Measurements from ENCODE around the gene ST3GAL4. TPM values are rescaled to one million over a fixed set of nuclear protein-coding genes. Genes with fewer than 3 reads are reported as not detected.

ST3GAL4 gene
- total RNA-seq, 1 donor from 2014 or later = 8.8 TPM

DNA sequence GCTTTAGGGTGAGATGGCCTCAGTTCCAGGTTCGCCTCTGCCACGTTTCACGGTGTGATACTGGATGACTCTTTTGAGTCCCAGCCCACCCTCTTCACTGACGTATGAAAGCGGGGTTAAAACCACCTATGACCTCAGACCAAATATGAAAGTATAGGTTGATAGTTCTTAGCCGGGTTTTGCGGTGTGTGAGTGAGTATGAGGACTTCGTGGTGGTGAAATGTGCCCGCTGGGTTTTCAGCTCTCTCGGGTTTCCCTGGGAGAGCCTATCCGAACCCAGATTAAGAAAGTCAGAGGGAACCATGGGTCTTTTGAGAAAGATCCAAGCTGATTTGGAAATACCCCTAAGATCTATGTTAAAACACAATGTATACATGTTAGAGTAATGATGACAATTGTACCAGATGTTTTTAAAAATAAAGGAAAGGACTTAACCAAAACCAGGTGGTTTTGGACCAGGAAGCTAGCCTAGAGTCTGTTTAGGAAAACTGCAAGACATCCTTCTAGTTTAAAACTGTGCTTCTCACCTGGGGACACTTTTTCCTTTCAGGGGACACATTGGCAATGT is 25.8 kb upstream of the ST3GAL4 start:
- H3K9me3 Mint-ChIP-seq (ENCODE audit: low read depth) = no peaks in the 10 kb centered on the region
- no peak overlapping the region for H3K27ac Mint-ChIP-seq

DNA sequence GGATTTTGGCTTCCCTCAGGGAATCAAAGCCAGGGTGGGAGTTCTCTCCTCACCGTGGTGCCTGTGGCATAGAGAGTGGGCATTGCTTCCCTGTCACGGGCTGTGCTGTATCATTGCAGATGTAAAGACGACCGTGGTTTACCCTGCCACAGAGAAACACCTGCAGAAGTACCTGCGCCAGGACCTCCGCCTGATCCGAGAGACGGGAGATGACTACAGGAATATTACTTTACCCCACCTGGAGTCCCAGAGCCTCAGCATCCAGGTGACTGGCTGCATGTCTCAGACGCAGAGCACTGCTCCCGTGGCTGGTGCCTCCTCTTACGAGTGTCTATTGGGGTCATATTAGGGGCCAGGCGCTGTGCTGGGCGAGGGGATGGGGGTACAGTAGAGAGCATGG is 24.2 kb upstream of the ST3GAL4 start:
- H3K36me3 Mint-ChIP-seq (ENCODE audit: insufficient read depth) = peaks cover 6% of the 10 kb centered on the region
- H3K27me3 Mint-ChIP-seq = no peaks in the 10 kb centered on the region
- H3K4me3 Mint-ChIP-seq (ENCODE audit: low read depth) = no peak overlapping the region
- no peak overlapping the region for H3K27ac Mint-ChIP-seq
- DNase-seq (ENCODE audit: low spot score, unreplicated experiment) = no peak
- peaks cover 19% of the 10 kb centered on the region for H3K4me1 Mint-ChIP-seq (ENCODE audit: low read depth)
- TF ChIP-seq, protein P1, sequence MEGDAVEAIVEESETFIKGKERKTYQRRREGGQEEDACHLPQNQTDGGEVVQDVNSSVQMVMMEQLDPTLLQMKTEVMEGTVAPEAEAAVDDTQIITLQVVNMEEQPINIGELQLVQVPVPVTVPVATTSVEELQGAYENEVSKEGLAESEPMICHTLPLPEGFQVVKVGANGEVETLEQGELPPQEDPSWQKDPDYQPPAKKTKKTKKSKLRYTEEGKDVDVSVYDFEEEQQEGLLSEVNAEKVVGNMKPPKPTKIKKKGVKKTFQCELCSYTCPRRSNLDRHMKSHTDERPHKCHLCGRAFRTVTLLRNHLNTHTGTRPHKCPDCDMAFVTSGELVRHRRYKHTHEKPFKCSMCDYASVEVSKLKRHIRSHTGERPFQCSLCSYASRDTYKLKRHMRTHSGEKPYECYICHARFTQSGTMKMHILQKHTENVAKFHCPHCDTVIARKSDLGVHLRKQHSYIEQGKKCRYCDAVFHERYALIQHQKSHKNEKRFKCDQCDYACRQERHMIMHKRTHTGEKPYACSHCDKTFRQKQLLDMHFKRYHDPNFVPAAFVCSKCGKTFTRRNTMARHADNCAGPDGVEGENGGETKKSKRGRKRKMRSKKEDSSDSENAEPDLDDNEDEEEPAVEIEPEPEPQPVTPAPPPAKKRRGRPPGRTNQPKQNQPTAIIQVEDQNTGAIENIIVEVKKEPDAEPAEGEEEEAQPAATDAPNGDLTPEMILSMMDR (IDR thresholded peaks at IDR 0.05; ENCODE audit: unreplicated experiment) = no peak
- H3K9me3 Mint-ChIP-seq (ENCODE audit: low read depth) = no peaks in the 10 kb centered on the region

More for the DNA sequence above, 25.8 kb upstream of the ST3GAL4 start:
- no peak overlapping the region for H3K4me3 Mint-ChIP-seq (ENCODE audit: low read depth)
- H3K36me3 Mint-ChIP-seq (ENCODE audit: insufficient read depth) = peaks cover 3% of the 10 kb centered on the region
- TF ChIP-seq, protein P1 (IDR thresholded peaks at IDR 0.05; ENCODE audit: unreplicated experiment) = no peak
- DNase-seq (ENCODE audit: low spot score, unreplicated experiment) = no peak
- H3K27me3 Mint-ChIP-seq = no peaks in the 10 kb centered on the region
- peaks cover 19% of the 10 kb centered on the region for H3K4me1 Mint-ChIP-seq (ENCODE audit: low read depth)

DNA sequence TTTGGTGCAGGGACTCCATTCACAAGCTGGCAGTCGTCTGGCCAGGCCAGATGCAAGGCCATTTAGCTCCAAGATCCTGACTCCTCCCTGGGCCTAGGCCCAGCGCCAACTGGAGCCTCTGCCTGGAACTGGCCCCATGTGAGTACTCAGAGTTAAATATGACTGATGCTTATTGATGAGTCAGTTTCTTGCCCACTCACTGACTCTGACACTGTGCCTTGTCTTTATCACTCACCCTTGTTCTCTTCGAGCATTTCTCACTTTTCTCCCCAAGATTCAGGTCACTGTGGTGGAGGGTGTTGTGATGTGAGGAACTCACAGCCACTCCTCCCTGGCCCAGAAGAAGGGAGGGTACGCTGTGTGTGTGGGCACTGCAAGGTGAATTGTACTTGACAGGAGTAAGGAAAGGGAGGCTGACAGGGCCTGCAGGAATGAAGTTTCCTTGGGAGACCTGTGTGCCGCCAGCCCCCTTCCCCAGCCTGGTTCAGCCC is 23.2 kb upstream of the ST3GAL4 start:
- Mint-ChIP-seq H3K27ac (no peak overlapping the region), H3K9me3 (ENCODE audit: low read depth) (no peaks in the 10 kb centered on the region), H3K4me3 (ENCODE audit: low read depth) (no peak overlapping the region), H3K4me1 (ENCODE audit: low read depth) (peaks cover 20% of the 10 kb centered on the region), H3K27me3 (no peaks in the 10 kb centered on the region), H3K36me3 (ENCODE audit: insufficient read depth) (peaks cover 6% of the 10 kb centered on the region)
- DNase-seq (ENCODE audit: low spot score, unreplicated experiment) = no peak
- TF ChIP-seq, protein P1 (IDR thresholded peaks at IDR 0.05; ENCODE audit: unreplicated experiment) = no peak

DNA sequence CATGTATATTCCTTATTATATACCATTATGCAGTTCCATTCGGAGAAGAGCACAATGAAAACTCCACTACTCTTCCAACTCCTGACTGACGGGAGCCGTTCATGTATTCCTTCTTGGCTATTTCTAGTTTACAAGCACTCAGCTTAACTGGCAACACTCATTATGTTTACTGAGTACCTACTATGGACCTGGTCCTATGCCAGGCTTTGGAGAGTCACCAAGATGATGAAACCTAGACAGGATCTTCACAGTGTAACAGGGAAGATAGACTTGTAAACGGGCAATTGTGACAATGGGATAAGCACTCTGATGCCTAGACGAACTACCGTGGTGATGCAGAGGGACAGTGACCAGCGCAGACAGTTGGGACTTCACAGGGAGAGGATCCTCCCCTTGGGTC is 22.3 kb upstream of the ST3GAL4 start:
- Mint-ChIP-seq H3K9me3 (ENCODE audit: low read depth) (no peaks in the 10 kb centered on the region), H3K27ac (peak overlapping the region; percentile 9), H3K27me3 (no peaks in the 10 kb centered on the region), H3K4me1 (ENCODE audit: low read depth) (peaks cover 14% of the 10 kb centered on the region), H3K36me3 (ENCODE audit: insufficient read depth) (peaks cover 6% of the 10 kb centered on the region), H3K4me3 (ENCODE audit: low read depth) (no peak overlapping the region)
- no peak for DNase-seq (ENCODE audit: low spot score, unreplicated experiment)
- TF ChIP-seq, protein P1 (IDR thresholded peaks at IDR 0.05; ENCODE audit: unreplicated experiment) = no peak

DNA sequence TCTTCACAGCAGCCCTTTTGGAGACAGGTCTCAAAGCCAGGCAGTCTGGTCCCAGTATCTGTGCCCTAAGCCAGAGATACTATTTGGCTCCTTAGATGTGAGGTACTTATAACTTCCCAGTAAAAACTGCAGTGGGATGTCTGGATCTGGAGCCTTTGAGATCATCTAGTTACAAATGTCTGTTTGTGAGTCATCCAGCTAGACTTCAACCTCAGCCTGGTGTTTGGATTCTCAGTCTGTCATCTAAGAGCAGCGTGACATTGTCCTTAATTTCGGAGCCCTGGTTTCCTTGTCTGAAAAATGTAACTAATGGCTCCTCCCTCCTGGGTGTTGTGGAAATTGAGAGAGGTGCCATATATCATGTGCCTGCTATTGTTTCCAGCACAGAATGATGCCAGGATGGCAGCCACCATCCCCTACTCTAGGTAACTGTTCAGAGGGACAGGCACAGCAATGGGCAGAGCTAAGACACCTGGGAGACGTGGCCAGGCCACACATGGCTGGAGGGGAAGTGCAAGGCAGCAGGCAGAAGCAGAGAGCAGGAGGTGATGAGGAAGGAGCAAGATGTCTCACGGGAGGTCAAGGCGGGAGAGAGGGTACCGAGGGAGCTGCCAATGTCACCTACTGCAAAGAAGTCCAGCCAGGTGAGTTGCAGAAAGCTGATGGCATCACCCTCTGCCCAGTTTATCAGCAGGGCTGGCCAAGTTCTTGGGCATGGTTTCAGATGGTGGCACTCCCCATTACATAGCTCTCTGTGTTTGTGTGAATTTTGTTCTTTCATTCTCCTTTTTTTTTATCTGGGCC is 20.6 kb upstream of the ST3GAL4 start:
- H3K4me3 Mint-ChIP-seq (ENCODE audit: low read depth) = no peak overlapping the region
- no peak overlapping the region for H3K27ac Mint-ChIP-seq
- DNase-seq (ENCODE audit: low spot score, unreplicated experiment) = no peak
- H3K27me3 Mint-ChIP-seq = no peaks in the 10 kb centered on the region
- H3K4me1 Mint-ChIP-seq (ENCODE audit: low read depth) = peaks cover 11% of the 10 kb centered on the region
- TF ChIP-seq, protein P1 (IDR thresholded peaks at IDR 0.05; ENCODE audit: unreplicated experiment) = no peak
- H3K36me3 Mint-ChIP-seq (ENCODE audit: insufficient read depth) = peaks cover 6% of the 10 kb centered on the region
- H3K9me3 Mint-ChIP-seq (ENCODE audit: low read depth) = no peaks in the 10 kb centered on the region
